IPS-11a (cell line): Measurements from ENCODE around the gene STX18.
"Not testable (repeated sequence)": the region's sequence is repeated elsewhere in the genome, so short reads cannot be mapped to it uniquely, and the experiment has no call there.

Experiments
- H3K4me3 ChIP-seq: one replicate; pipeline ENCODE4 v1.5.1; 2013; ENCODE audit warnings: low read depth, low read length, control low read depth

The STX18 gene

GRCh38 chr4:4555916-4556315 lies 14.1 kb upstream of the STX18 start:
- H3K4me3 ChIP-seq = no peak overlapping the region

GRCh38 chr4:4554234-4554633 lies 12.4 kb upstream of the STX18 start:
- no peak overlapping the region for H3K4me3 ChIP-seq

- H3K4me3 ChIP-seq = not testable (repeated sequence)
Observed at GRCh38 chr4:4552042-4552441, 10.2 kb upstream of the STX18 start.

GRCh38 chr4:4550161-4550560 lies 8.3 kb upstream of the STX18 start:
- not testable (repeated sequence) for H3K4me3 ChIP-seq

GRCh38 chr4:4549534-4549933 lies 7.7 kb upstream of the STX18 start:
- H3K4me3 ChIP-seq = no peak overlapping the region

- peak overlapping the region; percentile 91 for H3K4me3 ChIP-seq
Observed at GRCh38 chr4:4542774-4543485, 1.1 kb upstream of the STX18 start.

GRCh38 chr4:4541040-4541631 lies 712 bp downstream of the STX18 start:
- H3K4me3 ChIP-seq = peak overlapping the region; percentile 91

GRCh38 chr4:4539481-4539880 lies 2.4 kb downstream of the STX18 start:
- no peak overlapping the region for H3K4me3 ChIP-seq

- H3K4me3 ChIP-seq = no peak overlapping the region
Observed at GRCh38 chr4:4535590-4535989, 6.3 kb downstream of the STX18 start.

- H3K4me3 ChIP-seq = no peak overlapping the region
Observed at GRCh38 chr4:4534515-4535145, 7.2 kb downstream of the STX18 start.

- no peak overlapping the region for H3K4me3 ChIP-seq
Observed at GRCh38 chr4:4533461-4534169, 8.2 kb downstream of the STX18 start.

GRCh38 chr4:4532371-4533154 lies 9.3 kb downstream of the STX18 start:
- H3K4me3 ChIP-seq = no peak overlapping the region

GRCh38 chr4:4529392-4529791 lies 12.5 kb downstream of the STX18 start:
- no peak overlapping the region for H3K4me3 ChIP-seq

GRCh38 chr4:4526401-4526800 lies 15.4 kb downstream of the STX18 start:
- no peak overlapping the region for H3K4me3 ChIP-seq

- H3K4me3 ChIP-seq = no peak overlapping the region
Observed at GRCh38 chr4:4524364-4524763, 17.5 kb downstream of the STX18 start.

- no peak overlapping the region for H3K4me3 ChIP-seq
Observed at GRCh38 chr4:4521731-4522130, 20.1 kb downstream of the STX18 start.

- no peak overlapping the region for H3K4me3 ChIP-seq
Observed at GRCh38 chr4:4521136-4521535, 20.7 kb downstream of the STX18 start.

GRCh38 chr4:4519297-4519894 lies 22.5 kb downstream of the STX18 start:
- H3K4me3 ChIP-seq = no peak overlapping the region

- H3K4me3 ChIP-seq = no peak overlapping the region
Observed at GRCh38 chr4:4518747-4519146, 23.1 kb downstream of the STX18 start.

GRCh38 chr4:4514786-4515185 lies 27.1 kb downstream of the STX18 start:
- H3K4me3 ChIP-seq = no peak overlapping the region

GRCh38 chr4:4512282-4512681 lies 29.6 kb downstream of the STX18 start:
- no peak overlapping the region for H3K4me3 ChIP-seq
